Stimulated activated CD4-positive, alpha-beta T cell treated with anti-CD3 and anti-CD28 coated beads, Interleukin-15, amount 100 ng/mL, for 24 hours (primary cell): ENCODE measurements around the gene IFT27.

Source experiments
- DNase-seq: peaks from one replicate; pipeline ENCODE4 v3.0.0-alpha.2; 2020

IFT27 gene, protein sequence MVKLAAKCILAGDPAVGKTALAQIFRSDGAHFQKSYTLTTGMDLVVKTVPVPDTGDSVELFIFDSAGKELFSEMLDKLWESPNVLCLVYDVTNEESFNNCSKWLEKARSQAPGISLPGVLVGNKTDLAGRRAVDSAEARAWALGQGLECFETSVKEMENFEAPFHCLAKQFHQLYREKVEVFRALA

DNA sequence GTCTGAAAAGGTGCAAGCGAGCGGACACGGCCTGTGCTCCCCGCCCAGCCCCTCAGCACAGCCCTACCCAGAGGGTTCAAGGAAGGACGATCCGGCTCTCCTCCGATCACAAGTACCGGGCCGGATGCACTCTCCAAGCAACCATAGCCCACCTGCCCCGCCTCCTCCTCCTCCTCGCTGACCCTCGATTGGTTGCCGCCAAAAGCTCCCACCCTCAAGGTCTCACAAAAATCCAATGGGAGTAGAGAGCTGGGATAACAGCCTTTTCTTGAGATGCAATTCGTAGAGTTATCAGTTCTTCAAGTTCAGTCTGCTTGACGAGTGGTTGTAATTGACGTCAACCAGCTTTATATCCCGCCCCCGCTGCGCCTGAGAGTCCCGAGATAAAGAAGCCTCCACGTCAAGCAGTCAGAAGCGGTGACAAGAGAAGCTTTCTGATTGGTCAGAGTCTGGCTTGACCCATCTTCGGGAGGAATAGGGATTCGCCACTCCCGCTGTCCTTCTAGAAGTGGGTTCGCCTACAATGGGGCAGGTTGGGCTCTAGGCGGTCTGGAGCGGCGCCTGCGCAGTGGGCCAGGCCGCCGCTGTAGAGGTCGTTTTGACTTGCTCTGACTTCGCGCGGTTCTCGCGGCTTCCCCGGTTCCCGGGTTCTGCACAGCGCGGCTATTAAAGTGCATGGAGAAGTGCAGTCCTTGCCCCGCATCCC is at the start of gene IFT27:
IFT27 (minus strand) TSS at position 156 of the 706 bp plus-strand sequence. CDS start 412 bp downstream, outside the sequence.
- DNase-seq: peak; percentile 97

DNA sequence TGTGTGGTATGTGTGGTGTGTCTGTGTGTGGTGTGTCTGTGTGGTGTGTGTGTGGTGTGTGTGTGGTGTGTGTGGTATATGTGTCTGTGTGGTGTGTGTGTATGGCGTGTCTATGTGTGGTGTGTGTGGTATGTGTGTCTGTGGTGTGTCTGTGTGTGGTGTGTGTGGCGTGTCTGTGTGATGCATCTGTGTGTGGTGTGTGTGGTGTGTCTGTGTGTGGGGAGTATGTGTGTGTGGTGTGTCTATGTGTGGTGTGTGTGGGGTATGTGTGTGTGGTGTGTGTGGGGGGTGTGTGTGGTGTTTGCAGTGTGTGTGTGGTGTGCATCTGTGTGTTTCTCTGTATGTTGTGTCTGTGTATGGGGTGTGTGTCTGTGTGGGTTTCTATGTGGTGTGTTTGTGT is 48.7 kb upstream of the IFT27 start:
- DNase-seq: no peak

DNA sequence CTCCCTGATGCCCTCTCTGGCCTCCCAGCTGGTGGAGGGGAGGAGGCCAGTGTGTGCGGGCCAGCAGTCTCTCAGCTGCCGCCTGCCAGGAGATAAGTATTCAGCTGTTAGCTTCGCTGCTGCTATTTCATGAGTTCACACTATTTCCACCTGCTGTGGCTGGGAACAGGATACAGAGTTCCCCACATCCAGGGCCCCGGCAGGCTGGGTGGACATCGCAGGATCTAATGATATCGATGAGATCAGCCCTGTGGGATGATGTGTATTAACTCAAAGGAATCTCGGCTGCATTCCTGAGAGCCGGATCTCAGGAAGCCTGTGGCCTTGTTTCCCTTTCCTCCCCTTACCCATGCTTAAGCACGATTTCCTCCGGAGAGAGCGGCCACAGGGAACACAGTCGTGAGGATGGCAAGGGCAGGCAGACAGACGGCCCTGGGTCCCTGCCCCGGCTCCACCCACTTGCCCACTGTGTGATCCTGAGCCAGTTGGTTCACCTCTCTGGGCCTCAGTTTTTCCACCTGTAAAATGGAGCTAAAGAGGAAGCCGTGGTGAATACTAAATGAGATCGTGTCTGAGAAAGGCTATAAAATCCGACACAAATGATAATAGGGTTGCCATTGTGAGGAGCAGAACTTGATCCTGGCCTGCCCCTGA is 47.4 kb upstream of the IFT27 start:
- no peak for DNase-seq

DNA sequence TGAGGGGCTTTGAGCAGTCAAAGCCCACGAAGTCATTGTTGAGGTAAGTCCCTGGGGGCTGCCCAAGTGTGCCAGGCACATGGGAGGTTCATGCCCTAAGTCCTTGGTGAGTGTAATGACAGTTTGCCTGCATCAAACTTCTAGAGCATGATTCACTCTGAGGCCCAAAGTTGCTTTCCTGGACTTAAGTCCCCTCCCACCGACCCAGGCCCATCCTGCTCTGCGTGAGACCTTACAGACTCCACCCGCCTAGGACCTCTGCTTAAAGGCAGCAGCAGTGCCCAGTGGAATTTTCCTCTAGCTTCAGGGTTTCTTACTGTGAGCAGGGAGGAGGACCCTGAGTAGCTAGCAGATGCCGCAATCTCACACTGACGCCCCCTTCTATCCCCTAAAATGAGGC is 46.7 kb upstream of the IFT27 start:
- DNase-seq: no peak

DNA sequence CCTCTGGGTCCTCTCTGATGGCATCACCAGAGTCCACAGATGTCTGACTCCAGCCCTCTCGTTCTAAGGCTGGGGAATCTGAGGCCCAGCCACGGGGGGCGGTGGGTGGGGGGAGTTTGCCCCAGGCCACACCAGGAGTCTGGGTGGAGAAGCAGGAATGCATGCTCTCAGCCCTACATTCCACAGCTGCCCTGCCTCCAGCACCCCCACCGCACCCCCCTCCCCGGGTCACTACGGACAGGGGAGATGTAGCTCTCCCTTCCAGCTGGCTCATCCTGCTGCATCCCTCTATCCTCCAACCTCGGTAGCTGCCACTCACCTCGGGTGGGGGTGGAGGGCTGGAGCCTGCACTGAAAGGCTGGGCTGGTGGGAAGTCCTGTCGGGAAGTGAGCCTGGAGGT is 43.2 kb upstream of the IFT27 start:
- no peak for DNase-seq

DNA sequence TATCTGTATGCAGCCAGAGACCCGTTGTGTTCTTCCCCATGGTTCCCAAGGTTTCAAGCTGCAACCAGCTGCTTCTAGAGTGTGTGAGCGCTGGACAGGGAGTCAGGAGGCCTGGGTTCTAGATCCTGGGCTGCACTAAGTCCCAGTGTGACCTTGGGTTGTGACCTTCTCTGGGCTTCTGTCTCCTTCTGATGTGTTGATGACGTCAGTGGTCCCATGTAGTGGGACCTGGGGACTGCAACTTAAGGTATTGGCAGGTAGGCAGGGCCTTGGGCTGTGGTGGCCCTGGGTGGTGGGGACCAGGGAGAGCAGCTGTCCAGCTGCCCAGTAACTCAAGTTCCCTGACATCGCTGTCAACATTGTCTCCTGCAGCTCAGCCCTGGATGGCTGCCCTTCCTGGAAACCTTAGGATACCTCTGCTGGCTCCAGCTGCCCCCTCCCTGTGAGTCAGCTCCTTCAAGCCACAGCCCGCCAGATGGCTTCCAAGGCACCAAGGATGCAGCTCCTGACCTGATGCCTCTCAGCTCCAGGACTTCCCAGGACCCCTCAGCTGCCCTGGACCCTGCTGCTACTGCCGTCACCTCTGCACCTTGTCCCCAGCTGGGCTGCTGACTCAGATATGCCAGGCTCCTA is 42.2 kb upstream of the IFT27 start:
- DNase-seq: no peak

DNA sequence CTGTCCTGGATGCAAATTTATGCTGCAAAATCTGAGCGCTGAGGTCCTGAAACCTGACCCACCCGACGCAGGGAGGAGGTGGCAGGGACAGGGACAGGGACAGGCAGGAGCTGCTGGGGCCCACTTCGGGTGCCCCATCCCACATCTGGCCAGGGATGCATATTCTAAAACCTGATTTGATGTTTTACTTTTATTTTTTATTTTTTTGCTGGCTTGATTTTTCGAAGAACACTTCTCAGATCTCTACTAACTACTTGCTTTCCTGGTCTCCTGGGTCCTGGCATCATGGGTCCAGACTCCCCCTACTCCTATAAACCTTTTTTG is 41.6 kb upstream of the IFT27 start:
- no peak for DNase-seq

DNA sequence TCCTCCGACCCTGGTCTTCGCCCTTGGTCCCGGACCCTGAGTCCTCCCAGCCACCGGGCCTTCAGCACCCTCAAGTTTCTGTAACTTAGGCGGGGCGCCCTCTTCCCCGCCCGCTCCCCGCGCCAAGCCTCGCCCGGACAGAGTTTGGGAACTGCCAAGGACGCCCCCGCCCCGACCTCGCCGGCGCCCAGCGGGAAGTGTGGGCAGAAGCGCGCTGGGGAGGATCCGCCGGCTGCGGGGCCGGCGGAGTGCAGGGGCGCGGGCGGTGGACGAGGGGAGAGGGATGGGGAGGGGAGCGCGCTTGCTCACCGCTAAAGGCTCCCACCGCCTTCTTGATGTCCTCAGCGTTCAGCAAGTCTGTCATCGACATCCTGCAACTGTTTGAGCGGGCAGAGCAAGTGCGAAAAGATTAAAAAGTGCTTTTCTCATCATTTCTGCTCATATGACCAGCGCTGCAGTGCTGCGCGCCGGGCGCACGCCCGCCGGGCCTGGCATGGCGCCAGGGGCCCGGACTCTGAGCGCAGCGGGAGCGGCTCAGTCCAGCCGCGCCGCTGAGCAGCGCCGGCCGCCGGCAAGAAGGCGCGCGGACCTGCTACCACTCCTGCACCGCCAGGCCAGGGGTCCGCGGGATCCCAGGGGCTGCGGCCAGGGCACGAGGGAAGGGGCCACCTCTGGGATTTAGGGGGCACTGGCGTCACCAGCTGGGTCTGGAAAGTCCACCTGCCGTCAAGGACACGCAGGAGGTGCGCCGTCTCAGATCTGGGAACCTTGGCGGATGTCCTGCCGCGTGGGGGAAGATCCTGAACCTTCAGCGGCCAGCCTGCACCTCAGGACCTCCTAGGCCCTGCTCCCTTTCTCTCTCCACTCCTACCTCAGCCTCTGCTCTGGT is 41.0 kb upstream of the IFT27 start, which contains the start of gene PVALB:
PVALB (minus strand) TSS at position 400 of the 889 bp plus-strand sequence; CDS start at position 370, 30 bp downstream.
- DNase-seq: peak; percentile 14

DNA sequence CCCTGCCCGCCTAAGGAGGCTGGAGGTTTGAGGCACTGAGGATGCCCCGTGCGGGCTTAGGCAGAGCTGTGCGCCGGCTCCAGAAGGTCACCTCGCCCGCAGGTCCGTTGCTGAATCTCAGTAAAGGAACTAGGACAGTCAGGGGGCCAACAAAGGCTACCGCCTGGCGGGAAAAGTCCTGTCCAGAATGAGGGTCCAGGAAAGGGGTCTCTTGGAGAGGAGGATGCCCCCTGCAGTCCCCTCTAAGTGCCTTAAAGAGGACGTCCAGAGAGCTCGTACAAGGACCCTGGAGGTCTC is 40.4 kb upstream of the IFT27 start:
- no peak for DNase-seq

DNA sequence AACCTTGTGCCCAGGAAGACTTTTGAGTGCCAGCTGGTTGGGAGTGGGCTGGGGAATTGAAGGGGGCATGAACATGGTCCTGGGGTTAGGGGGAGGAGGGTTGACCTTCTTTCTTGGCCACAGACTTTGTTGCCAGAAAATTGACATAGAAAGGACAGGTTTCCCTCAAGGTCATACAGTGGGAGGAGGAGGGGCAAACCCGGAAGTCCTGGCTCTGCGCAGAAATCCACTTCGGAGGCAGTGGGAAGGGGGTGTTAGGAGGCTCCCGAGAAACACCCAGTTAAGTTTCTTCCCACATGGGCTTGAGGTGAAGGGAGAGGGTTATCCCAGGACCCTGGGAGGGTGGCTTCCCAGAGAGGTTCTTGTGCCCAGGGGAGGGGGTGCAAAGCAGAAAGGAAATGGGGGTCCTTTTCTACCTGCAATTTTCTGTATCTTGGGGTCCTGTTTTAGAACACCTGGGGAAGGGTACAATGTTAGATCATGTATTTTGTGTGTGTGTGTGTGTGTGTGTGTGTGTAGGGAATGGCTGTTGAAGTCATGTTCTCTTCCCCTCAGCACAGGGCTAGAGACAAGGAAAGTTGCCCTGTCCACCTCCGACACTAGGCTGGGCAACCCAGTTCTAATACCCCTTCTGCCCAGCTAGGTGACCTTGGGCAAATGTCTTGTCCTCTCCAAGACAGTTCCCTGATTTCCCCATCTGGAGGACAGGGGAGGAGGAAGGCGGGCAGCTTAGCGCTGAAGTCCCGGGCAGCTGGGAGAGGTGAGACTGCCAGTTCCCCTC is 39.8 kb upstream of the IFT27 start:
- no peak for DNase-seq

DNA sequence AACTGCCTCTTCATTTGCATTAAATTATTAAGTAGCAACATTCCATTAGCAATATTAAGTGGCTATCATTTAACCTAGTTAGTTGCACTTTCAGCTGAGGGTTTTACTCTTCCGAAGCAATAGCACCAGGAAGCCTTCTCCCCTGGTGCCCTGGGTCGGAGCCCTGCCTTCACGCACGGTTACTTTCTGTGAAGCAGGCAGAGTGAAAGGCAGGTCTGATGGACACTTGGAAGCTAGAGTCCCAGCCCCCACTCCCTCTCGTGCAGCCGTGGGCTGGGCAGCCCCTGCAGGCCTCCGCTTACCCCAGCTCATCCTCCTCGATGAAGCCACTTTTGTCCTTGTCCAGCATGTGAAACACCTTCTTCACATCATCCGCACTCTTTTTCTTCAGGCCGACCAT is 38.9 kb upstream of the IFT27 start:
- DNase-seq: no peak

DNA sequence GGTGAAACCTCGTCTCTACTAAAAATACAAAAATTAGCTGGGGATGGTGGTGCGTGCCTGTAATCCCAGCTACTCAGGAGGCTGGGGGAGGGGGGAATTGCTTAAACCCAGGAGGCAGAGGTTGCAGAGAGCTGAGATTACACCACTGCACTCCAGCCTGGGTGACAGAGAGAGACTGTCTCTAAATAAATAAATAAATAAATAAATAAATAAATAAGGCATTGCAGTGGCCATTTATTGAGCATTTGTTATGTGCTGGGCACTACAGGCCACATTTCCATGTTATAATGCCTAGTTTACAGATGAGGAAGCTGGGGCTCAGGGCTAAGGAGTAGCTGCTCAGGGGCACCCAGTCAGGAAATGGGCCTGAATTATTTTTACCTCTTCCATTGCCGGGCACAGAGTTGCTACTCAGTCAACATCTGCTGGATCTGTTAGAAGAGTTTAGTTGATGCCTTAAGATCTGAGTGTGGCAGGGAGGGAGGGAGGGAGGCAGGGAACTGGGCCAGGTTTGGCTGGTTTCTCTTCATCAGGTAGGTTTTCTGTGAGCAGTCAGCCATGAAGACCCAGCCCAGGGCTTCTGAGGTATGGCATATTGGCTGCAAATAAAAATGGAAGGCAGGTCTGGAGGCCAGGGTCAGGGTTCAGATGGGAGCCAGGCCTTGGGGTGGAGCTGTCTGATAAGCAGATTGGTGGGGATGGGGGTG is 35.3 kb upstream of the IFT27 start:
- DNase-seq: no peak

DNA sequence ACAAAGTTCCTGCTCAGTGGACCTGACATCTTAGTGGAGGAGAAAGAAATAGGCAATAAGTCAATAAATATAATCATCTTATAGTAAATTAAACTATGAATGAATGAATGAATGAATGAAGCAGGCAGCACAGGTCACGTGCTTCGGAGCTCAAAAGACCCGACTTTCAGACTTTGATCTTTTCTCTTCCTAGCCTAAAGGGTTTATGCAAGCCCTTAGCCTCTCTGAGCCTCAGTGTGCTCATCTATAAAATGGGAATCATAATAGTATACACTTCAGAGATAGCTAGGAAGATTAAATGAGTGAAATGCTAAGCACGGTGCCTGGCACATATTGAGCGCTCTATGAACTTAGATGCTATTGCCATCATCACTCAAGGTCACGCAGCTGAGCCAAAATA is 33.4 kb upstream of the IFT27 start:
- DNase-seq: no peak

DNA sequence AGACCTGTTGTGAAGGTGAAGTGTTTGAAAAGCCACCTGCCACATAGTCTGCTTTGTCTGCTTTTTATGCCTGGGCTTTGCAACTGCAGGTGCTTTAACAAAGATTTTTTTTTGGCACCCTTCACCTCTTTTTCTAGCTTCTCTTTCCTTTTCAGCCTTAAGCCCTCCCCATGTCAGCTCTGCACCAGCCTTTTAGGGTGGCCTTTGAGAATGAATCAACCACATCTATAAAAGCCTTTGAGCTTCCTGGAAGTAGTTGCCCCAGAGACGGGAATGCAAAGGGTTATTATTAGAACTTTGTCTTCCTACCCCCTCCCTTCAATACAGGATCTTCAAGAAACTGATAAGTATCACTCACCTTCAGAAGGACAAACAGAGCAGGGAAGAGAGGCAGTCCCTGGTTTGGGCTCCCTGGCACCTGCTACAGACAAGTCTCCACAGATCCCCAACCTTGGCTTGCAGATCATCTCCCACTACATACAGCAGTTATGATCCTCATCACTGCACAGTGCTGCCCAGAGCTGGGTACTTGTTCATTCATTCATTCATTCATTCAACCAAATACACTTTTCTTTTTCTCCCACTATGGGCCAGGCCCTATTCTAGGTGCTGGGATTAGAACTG is 32.9 kb upstream of the IFT27 start:
- no peak for DNase-seq

DNA sequence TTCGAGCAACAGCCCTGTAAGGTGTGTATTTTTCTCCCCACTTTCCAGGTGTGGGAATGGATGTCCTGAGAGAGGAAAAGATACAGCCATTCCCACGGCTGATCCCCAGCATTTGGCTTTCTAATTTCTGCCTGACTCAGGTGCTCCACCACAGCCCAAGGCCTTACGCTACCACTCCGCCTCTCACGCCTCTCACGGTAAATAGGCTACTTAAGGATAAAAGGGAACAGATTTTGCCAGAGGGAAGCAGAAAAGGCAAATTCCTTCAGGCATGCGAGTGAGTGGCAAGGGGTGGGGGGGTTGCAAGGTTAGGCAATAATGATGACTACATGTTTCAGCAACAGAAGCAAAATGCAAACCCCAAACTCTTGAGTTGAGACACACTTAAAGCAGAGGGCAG is 31.7 kb upstream of the IFT27 start:
- DNase-seq: no peak

DNA sequence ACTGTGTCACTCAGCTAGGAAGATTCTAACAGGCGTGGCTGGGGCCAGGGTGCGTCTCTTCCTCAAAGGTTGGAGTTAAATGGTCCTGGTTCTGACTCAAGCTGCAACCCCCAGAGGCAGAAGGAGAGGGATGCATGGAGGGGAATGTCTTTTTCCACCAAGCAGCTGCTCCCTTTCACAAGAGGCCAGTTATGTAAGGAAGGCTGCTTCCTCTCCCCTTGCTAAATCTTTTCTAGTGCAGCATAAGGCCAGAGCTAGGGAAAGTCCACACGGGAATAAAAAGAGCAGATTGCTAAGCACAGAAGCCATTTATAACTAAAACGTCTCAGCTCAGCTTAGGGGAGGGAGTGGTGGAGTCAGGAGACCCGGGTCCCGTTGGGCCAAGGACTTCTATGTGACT is 30.9 kb upstream of the IFT27 start:
- DNase-seq: no peak

DNA sequence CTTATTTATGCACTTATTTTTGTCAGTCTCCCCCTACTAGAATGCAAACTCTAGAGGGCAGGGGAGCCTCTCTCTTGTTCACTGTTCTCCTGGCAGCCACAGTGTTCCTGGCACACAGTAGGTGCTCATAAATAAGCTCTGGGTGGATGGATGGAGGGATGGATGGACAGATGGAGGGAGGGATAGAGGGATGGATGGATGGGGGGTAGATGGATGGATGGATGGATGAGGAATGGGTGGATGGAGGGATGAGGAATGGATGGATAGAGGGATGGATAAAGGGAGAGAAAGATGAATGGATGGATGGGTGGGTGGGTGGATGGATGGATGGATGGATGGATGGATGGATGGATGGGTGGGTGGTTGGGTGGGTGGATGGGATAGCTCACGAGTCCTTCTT is 27.4 kb upstream of the IFT27 start:
- DNase-seq: no peak

DNA sequence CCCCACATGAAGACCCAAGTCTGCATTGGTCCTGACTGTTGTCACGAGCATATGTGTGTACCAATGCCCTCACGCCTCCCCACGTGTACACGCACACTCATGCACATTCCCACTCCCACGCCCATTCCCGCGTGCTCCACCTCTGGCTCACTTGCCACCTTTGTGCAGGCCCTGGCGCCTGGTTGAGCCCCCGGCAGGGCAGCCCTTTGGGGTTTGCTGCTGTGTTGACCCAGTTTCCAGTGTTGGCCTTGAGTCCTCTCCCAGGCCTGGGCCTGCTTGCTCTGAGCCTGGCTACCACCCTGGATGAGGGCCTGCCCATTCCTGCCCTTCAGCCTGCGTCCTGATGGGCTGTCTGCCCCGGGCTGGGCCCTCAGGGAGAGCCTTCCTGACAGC is 22.8 kb upstream of the IFT27 start:
- no peak for DNase-seq

DNA sequence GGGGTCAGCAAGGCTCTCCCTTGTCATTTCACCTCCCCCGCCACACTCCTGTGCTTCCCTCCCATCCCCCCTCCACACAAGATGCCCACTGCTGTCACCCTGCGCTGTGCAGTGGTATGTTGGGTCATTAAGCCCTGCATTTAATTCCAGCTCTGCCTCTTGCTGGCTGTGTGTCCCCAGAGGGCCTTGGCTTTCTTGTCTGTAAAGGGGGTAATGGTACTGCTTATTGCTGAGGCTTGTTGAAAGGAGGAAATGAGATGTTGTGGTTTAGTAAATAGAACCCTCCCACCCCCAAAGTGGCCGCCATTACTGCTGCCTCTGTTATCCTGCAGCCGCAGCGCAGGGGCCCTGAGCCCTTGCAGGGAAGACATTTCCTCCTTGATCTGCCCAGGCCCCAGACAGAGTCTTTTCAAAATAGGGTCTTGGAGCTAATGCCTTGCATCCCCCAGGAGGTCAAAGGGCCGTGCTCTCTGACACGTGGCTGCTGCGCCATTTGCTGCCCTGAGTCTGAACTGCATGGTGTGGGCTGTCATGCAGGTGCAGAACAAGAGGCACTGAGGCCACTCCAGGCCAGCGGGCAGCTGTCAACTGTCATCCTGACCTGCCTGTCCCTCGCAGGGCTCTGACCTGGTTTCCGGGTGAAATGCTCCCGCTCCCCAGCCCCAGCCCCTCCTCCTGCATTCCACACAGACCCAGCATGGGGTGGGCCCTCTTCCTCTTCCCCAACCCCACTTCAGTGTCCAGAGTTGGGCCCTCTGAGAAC is 22.2 kb upstream of the IFT27 start:
- no peak for DNase-seq

DNA sequence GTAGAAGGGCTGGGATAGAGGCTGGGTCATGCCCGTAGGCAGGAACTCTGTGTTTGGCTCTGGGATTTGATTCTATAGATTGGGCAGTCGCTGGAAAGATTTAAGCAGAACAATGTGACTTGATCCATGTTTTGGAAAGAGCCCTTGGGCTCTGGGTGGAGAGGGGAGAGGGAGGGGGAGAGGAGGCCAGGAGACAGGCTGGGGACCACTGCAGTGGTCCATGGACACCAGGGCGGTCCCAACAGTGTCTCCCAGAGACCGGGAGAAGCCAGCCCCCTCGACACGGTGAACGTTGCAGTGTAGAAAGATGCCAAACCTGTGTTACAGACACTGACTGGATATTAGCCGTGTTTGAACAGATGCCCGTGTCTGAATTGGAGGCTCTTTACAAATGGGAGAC is 21.5 kb upstream of the IFT27 start:
- no peak for DNase-seq
